ENCODE results near the gene MYBPHL.
"Not testable (repeated sequence)": the region's sequence is repeated elsewhere in the genome, so short reads cannot be mapped to it uniquely, and the experiment has no call there.

Gene MYBPHL

GRCh38 chr1:109306832-109307273, at the start of gene MYBPHL:
Gene MYBPHL, minus strand, starts transcription at chr1:109307011. Its CDS starts 20 bp downstream, at chr1:109306991.
- no peak for DNase-seq

DNA sequence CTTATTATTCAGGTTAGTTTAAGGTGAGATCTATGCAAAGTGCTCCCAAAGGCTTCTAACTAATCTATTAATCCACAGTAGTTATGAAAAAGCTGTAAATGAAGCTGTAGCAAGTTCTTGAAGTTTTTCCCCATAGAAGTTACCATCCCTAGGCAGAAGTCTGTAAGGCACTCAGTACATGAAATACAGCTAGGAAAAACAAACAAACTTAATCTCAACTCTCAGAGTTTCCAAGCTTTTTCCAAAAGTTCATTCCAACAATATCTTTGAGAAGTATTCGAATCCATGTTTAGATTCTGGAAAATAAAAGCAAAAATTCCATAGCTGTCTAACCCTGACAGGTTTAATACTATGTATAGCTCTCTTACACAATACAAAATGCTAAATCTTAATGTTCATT, 49.7 kb upstream of the MYBPHL start:
- DNase-seq, result no peak

DNA sequence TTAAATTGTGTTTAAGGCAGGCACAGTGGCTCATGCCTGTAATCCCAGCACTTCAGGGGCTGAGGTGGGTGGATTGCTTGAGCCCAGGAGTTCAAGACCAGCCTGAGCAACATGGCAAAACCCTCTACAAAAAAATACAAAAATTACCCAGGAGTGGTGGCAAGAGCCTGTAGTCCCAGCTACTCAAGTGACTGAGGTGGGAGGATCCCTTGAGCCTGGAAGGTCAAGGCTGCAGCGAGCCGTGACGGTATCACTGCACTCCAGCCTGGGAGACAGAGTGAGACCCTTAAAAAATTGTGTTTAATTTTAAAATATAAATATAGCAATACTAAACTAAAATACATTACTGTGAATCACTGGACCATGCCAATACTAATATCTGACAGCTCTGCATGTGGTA, 48.1 kb upstream of the MYBPHL start:
- DNase-seq, result no peak

DNA sequence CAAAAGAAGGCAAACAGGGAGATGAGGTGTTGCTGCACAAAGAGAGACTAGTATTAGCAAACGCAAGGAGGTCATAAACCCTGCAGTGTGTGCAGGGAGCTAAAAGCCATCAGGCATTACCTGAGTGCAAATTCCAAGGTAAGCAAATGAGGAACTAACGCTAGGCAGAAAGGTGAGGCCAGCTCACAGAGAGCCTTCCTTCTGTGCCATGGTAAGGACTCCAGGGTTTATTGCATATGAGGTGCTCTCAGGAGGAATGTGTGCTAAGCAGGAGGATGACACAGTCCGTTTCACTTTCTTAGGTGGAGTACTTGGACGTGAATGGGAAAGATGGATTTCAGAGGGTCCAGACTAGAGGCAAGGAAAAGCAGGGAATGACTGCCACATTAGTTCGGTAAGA, 44.6 kb upstream of the MYBPHL start:
- DNase-seq, result no peak

DNA sequence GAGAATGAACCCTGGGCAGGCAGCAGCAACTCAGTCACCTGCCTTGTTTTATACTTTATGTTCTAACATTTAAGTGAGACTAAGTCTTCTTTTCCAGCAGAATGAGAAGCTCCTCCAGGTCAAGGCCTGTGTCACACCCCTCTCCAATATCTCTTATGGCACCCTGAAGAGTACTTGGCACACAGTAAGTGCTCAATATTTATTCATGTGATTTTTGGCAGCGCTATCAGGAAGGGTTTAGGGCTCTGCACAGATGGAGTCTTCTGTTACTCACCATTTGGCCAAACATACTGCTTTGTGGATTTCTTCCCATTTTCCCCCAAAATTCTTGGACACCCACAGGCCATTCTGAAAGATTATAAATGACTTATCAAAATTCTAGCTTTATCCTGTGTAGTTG, 43.8 kb upstream of the MYBPHL start:
- DNase-seq, result no peak

DNA sequence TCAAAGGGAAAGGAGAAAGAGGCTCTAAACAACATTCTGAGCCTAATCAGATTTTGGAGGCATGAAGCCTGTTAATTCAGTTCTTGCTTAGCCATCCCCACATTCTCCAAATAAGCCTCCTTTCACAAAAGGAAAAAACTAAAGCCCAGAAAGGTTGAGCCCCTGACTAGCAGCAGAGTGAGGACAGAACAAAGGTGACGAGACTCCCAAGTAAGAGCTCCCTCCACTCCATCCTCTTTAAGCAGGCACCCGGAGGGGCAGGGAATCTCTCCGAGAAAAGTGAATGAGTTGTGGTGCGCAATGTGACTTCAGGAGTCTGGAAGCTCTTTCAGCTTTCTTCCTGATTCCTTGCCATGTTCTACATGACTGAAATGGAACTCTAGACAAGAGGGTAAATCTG, 43.4 kb upstream of the MYBPHL start:
- DNase-seq, result no peak

GRCh38 chr1:109347511-109347910, 40.7 kb upstream of the MYBPHL start:
- no peak for DNase-seq

DNA sequence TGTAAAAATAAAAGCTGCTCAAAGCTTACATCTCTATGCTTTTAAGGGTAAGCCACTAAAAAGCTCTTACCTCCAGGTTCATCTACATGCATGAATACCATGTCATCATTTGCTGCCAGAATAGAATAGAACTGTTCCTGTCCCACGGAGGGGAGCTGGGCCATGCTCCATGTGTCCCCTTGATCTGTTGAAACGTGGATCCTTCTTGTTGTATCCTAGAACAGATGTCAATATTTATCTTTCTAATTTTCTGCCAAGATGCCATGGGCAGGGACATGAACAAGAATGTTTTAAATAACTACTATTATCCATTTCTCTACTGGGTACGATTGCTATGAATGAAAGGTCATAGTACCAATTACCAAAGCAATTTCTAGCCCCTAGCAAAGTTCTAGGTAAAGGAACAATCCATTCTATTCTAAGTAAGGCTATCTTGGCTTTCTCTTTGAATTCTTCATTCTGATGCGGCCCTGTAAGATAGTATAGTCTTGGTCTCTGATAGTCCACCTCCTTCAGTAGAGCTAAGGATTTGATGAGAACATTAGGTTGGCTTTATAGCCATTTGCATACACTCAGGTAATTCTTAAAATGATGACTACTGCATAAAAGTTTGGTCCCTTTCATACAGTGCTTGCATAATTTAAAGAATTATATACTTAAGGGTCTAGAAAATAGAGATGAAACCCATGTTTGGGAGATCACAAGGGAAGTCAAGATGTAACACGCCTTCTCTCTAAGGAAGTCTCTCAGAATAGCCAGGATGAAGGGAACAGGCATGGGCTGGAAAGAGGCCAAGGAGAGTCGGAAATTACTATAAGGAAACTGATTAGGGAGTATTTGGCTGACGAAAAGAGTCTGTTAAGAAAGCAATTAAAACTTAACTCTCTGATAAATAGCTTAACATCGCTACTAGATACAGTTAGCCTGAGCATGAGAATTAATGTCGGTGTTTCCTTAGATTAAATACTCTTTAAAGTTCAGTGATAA, 35.4 kb upstream of the MYBPHL start:
- no peak for DNase-seq

DNA sequence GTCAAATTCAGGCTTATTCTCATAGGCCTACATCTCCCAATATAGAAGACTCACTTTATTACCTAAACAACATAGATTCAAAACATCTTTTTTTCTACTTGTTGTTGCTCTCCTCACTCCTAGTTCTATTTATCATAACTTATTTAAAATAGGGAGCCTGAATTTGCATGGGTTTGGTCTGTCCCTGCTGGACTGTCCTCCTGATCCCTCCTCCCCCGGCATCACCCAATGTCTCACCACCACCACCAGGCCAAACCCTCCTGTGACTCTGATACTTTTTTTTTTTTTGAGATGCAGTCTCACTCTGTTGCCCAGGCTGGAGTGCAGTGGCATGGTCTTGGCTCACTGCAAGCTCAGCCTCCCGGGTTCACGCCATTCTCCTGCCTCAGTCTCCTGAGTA, 31.8 kb upstream of the MYBPHL start:
- no peak for DNase-seq

GRCh38 chr1:109338091-109338490, 31.3 kb upstream of the MYBPHL start:
- no peak for DNase-seq

GRCh38 chr1:109335091-109335490, 28.3 kb upstream of the MYBPHL start:
- no peak for DNase-seq

DNA sequence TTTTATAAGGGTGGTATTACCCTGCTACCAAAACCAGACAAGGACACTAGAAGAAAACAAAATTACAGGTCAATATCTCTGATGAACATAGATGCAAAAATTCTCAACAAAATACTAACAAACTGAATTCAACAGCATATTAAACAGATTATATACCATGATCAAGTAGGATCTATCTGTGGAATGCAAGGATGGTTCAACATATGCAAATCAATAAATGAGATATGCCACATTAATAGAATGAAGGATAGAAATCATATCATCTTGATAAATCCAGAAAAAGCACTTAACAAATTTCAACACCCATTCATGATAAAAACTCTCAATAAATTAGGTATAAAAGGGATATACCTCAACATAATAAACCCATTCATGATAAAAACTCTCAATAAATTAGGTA, 24.3 kb upstream of the MYBPHL start:
- no peak for DNase-seq

- no peak for DNase-seq
These were observed 20.5 kb upstream of the MYBPHL start for GRCh38 chr1:109327285-109327684.

GRCh38 chr1:109322974-109323373, 16.2 kb upstream of the MYBPHL start:
- DNase-seq, result no peak

- DNase-seq, result no peak
These were observed 12.3 kb upstream of the MYBPHL start for GRCh38 chr1:109319114-109319513.

GRCh38 chr1:109316506-109316905, 9.7 kb upstream of the MYBPHL start:
- no peak for DNase-seq

GRCh38 chr1:109315288-109315687, 8.5 kb upstream of the MYBPHL start:
- DNase-seq, result no peak

- no peak for DNase-seq
These were observed 8.0 kb upstream of the MYBPHL start for GRCh38 chr1:109314795-109315194.

- DNase-seq, result no peak
These were observed 6.4 kb upstream of the MYBPHL start for GRCh38 chr1:109312978-109313775.

- no peak for DNase-seq
These were observed 5.4 kb upstream of the MYBPHL start for GRCh38 chr1:109312246-109312645.

GRCh38 chr1:109309347-109309746, 2.5 kb upstream of the MYBPHL start:
- no peak for DNase-seq

GRCh38 chr1:109307274-109308021, 637 bp upstream of the MYBPHL start:
- DNase-seq, result no peak

GRCh38 chr1:109305991-109306390, 820 bp downstream of the MYBPHL start:
- DNase-seq, result not testable (repeated sequence)

Data from activated effector memory CD4-positive, alpha-beta T cell treated with Interleukin-2 at 50 U/mL for 16 hours (primary cell).